Heart left ventricle (tissue), 16 donors: ENCODE measurements around the gene KANSL1. TPM values are rescaled to one million over a fixed set of nuclear protein-coding genes. Genes with fewer than 3 reads are reported as not detected.

Source experiments
- ATAC-seq, 4 donors: fragments of 200-7000 bp; cut with Tn5 transposase; one replicate each; pipeline ENCODE4 v1.9.1; 2020 to 2022; ENCODE audit warnings: moderate library complexity in 4 of 4, mild to moderate bottlenecking in 3 of 4, moderate number of reproducible peaks in 1 of 4
- DNase-seq, 5 donors: peaks; one replicate each; pipeline ENCODE4 v3.0.0-alpha.2; 2020
- H3K27ac ChIP-seq, 12 donors: fragments of 200-600 bp; sonication (generic) in 4 of 12; one replicate each; pipeline versions ENCODE4 v1.5.0 to v1.8.0; 2016 to 2022; ENCODE audit warnings: mild to moderate bottlenecking in 2 of 12
- H3K27me3 ChIP-seq, 9 donors: fragments of 200-600 bp; sonication (generic) in 2 of 9; one replicate each; pipeline versions ENCODE4 v1.5.1 to v1.8.0; 2016 to 2022; ENCODE audit warnings: mild to moderate bottlenecking in 3 of 9
- H3K36me3 ChIP-seq, 9 donors: fragments of 200-600 bp; sonication (generic) in 2 of 9; one replicate each; pipeline versions ENCODE4 v1.5.0 to v1.8.0; 2018 to 2022; ENCODE audit warnings: mild to moderate bottlenecking in 2 of 9
- H3K4me1 ChIP-seq, 12 donors: fragments of 200-600 bp; sonication (generic) in 4 of 12; one replicate each; pipeline versions ENCODE4 v1.5.0 to v1.8.0; 2016 to 2022; ENCODE audit warnings: mild to moderate bottlenecking in 3 of 12
- H3K4me3 ChIP-seq, 12 donors: fragments of 200-600 bp; sonication (generic) in 4 of 12; one replicate each; pipeline versions ENCODE4 v1.5.0 to v1.8.0; 2017 to 2022; ENCODE audit warnings: mild to moderate bottlenecking in 9 of 12, moderate library complexity in 4 of 12
- H3K9me3 ChIP-seq, 12 donors: fragments of 200-600 bp; sonication (generic) in 4 of 12; one replicate each; pipeline versions ENCODE4 v1.5.0 to v1.8.0; 2016 to 2022; ENCODE audit warnings: mild to moderate bottlenecking in 1 of 12
- CTCF ChIP-seq, 12 donors: fragments of 200-600 bp; sonication (generic) in 4 of 12; IDR thresholded peaks; one replicate each; pipeline versions ENCODE4 v1.5.0 to v1.8.0; 2018 to 2022; ENCODE audit warnings: antibody characterized with exemption in 12 of 12, mild to moderate bottlenecking in 5 of 12
- POLR2A ChIP-seq, 2 donors: fragments of 450-650 bp; IDR thresholded peaks; one replicate each; pipeline ENCODE4 v1.6.1; 2017; ENCODE audit warnings: antibody characterized with exemption in 2 of 2, mild to moderate bottlenecking in 2 of 2, moderate library complexity in 2 of 2
- WGBS, 4 donors: extraction: QIAGEN DNeasy Blood & Tissue Kit in 2 of 4; methylation state at CpG; one replicate each; pipeline versions ENCODE4 v1.1.5 to v1.1.7; 2013 to 2018; 5-methylcytosine and 5-hydroxymethylcytosine counted together
- intact Hi-C, 10 donors: fragments of 100-400 bp; cut with DNase I; formaldehyde crosslinking; loops; one replicate each; pipeline versions ENCODE4 v1.11.1 to v1.14.2; 2022
- polyA plus RNA-seq, 2 donors: library from polyadenylated mRNA; stranded (reverse); fragments of 200-250 nt; gene quantifications; one replicate each; pipeline ENCODE4 v1.2.3, GENCODE V29; 2013
- total RNA-seq, 9 donors: library from RNA; depleted of rRNA in 2 of 9; stranded (reverse); fragments of >200 nt in 2 of 9; fragmentation: NEBNext Ultra II Directional in 3 of 9; extraction: Animal tissue kit (Norgen Biotek cat#: 25700) in 3 of 9; gene quantifications; one replicate each; pipeline versions ENCODE4 v1.1.0 to v1.2.4, GENCODE V29; 2016 to 2023
- donor health status: ischemic (EF 13 %, LVEDD 7.1; RV severe dilation, severe dysfunction).
- donor health status: healthy with polysubstance abuse.
- donor health status: DM: no; HTN: yes; CAD: no.
- donor health status: DM: no; HTN: no; CAD: no.
- donor health status: ischemic (EF 25% LVEDD 6.9; RV normal size, moderate dysfunction).
- donor health status: ischemic (EF 25% LVEDD 5.7; RV mildly dilated, moderate dysfunction).
- donor health status: healthy.
- donor health status: DM: yes; HTN: yes; CAD: no.
- donor health status: ischemic (EF 35%, LVEDD 5.7; RV mildly dilated, moderate dysfunction).
- donor health status: nonischemic (EF 11% LVEDD 7.7; RV severe dilation, severe dysfunction).
- donor health status: DM: yes; HTN: yes; CAD: no.
- donor health status: PGD.
- donor health status: ischemic (EF 29% LVEDD 5.4; RV normal size, mild dysfunction).
- donor health status: nonischemic (EF 23%, LVEDD 6.1; RV moderate dilation, normal function).

The KANSL1 gene
- total and polyA plus RNA-seq, 11 donors, result 13.7 to 57.2 (median 28.9) TPM

- DNase-seq (no peak), ATAC-seq (peak in 1 of 4 donors; percentile 37)
- no peaks in the 10 kb centered on the region for H3K9me3 ChIP-seq
- H3K27ac ChIP-seq, result peak overlapping the region in 3 of 12 donors; percentile 22 to 55 (median 38)
- intact Hi-C loops, result no loop called here
- H3K4me1 ChIP-seq, result peaks cover 0 to 64% (median 35%) of the 10 kb centered on the region in 12 donors
- no peak overlapping the region for H3K4me3 ChIP-seq
- H3K36me3 ChIP-seq, result no peaks in the 10 kb centered on the region
- no peaks in the 10 kb centered on the region for H3K27me3 ChIP-seq
- TF ChIP-seq CTCF (IDR thresholded peaks at IDR 0.05) (no peak), POLR2A (IDR thresholded peaks at IDR 0.05) (no peak)
- 50 to 73% (median 61%) methylated on average over 2 of the region's 2 CpGs for WGBS, 4 donors
Measured at GRCh38 chr17:46100590-46100989, 92.6 kb downstream of the KANSL1 start.

- ATAC-seq (no peak), DNase-seq (no peak)
- TF ChIP-seq CTCF (IDR thresholded peaks at IDR 0.05), result no peak
- no peak for TF ChIP-seq POLR2A (IDR thresholded peaks at IDR 0.05)
- Histone ChIP-seq H3K4me1 (peaks cover 0 to 64% (median 37%) of the 10 kb centered on the region in 12 donors), H3K9me3 (no peaks in the 10 kb centered on the region), H3K4me3 (no peak overlapping the region), H3K27ac (no peak overlapping the region), H3K36me3 (no peaks in the 10 kb centered on the region), H3K27me3 (no peaks in the 10 kb centered on the region)
- 83 to 92% (median 86%) methylated on average over 1 of the region's 1 CpG for WGBS, 4 donors
- intact Hi-C loops, result no loop called here
Measured at GRCh38 chr17:46099865-46100264, 93.4 kb downstream of the KANSL1 start.

- intact Hi-C loops, result no loop called here
- Histone ChIP-seq H3K4me1 (peaks cover 0 to 54% (median 30%) of the 10 kb centered on the region in 12 donors), H3K27ac (no peak overlapping the region), H3K36me3 (peaks cover 0 to 18% (median 14%) of the 10 kb centered on the region in 9 donors), H3K27me3 (no peaks in the 10 kb centered on the region), H3K9me3 (no peaks in the 10 kb centered on the region), H3K4me3 (no peak overlapping the region)
- 62 to 74% (median 67%) methylated on average over 1 of the region's 1 CpG for WGBS, 4 donors
- no peak for DNase-seq
- TF ChIP-seq CTCF (IDR thresholded peaks at IDR 0.05) (no peak), POLR2A (IDR thresholded peaks at IDR 0.05) (no peak)
- no peak for ATAC-seq
Measured at GRCh38 chr17:46097497-46097896, 95.7 kb downstream of the KANSL1 start.

GRCh38 chr17:46092991-46093390, 100.2 kb downstream of the KANSL1 start:
- peaks cover 0 to 39% (median 33%) of the 10 kb centered on the region in 9 donors for H3K36me3 ChIP-seq
- H3K9me3 ChIP-seq, result no peaks in the 10 kb centered on the region
- intact Hi-C loops, result no loop called here
- no peak for ATAC-seq
- DNase-seq, result no peak
- TF ChIP-seq POLR2A (IDR thresholded peaks at IDR 0.05), result no peak
- no peak for TF ChIP-seq CTCF (IDR thresholded peaks at IDR 0.05)
- H3K4me3 ChIP-seq, result no peak overlapping the region
- H3K27me3 ChIP-seq, result no peaks in the 10 kb centered on the region
- H3K27ac ChIP-seq, result no peak overlapping the region
- H3K4me1 ChIP-seq, result peaks cover 0 to 25% (median 10%) of the 10 kb centered on the region in 12 donors
